Measurements from ENCODE around the gene EFTUD2.
"Not testable (repeated sequence)": the region's sequence is repeated elsewhere in the genome, so short reads cannot be mapped to it uniquely, and the experiment has no call there.

The EFTUD2 gene

GRCh38 chr17:44848961-44849489, 50.2 kb downstream of the EFTUD2 start:
- no peak for DNase-seq (ENCODE audit: low read depth in 2 of 2)

- DNase-seq (ENCODE audit: low read depth in 2 of 2) = no peak
Measured at GRCh38 chr17:44848257-44848795, 50.9 kb downstream of the EFTUD2 start.

- no peak for DNase-seq (ENCODE audit: low read depth in 2 of 2)
Measured at GRCh38 chr17:44847586-44847985, 51.7 kb downstream of the EFTUD2 start, which contains the start of gene HIGD1B. HIGD1B (plus strand) TSS chr17:44847883; CDS start chr17:44848153, 270 bp downstream.

DNA sequence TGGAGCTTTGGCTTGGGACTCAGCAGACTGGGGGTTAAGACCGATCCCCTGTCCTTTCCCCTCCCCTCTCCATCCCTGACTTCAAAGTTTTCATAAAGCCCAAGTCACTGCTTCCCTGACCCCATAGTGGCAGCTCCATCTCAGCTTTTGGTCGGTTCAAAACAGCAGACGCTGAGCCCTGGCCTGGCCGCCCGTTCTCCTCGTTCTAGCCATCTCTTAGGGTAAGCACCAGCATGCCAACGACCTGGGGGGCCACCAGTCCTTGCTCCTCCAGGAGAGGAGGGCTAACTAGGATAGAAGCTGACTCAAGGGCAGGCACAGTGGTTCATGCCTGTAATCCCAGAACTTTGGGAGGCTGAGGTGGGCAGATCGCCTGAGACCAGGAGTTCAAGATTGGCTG, 53.0 kb downstream of the EFTUD2 start:
- no peak for DNase-seq (ENCODE audit: low read depth in 2 of 2)

GRCh38 chr17:44844390-44844830, 54.8 kb downstream of the EFTUD2 start:
- DNase-seq (ENCODE audit: low read depth in 2 of 2) = no peak

GRCh38 chr17:44842748-44843147, 56.5 kb downstream of the EFTUD2 start:
- DNase-seq (ENCODE audit: low read depth in 2 of 2) = no peak

DNA sequence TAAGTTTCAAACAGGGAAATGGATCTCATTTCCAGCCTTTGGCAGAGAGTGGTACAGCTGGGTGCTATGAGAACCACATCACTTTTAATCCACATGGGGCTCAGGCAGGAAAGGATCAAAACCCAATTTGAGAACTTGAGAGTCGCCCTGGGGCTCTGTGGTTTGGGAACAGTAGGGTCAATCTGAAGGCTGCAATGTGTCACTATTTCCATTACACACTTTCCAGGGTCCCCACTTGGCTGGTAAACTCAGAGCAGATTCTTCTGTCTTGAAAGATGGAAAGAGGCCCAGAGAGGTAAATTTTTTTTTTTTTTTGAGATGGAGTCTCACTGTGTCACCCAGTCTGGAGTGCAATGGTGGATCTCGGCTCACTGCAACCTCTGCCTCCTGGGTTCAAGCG, 58.3 kb downstream of the EFTUD2 start:
- no peak for DNase-seq (ENCODE audit: low read depth in 2 of 2)

DNA sequence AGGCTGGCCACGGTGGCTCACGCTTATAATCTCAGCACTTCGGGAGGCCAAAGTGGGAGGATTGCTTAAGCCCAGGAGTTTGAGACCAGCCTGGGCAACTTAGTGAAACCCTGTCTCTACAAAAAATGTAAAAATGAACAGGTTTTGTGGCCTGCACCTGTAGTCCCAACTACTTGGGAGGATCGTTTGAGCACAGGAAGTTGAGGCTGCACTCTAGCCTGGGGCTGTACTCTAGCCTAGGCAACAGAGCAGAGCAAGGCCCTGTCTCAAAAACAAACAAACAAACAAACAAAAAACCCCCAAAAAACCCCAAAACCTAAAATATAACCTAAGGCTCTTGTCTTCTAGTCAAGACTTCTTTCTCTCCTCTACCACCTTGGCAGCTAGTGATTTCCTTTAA, 59.0 kb downstream of the EFTUD2 start:
- DNase-seq (ENCODE audit: low read depth in 2 of 2) = no peak

- DNase-seq (ENCODE audit: low read depth in 2 of 2) = no peak
Measured at GRCh38 chr17:44837196-44837595, 62.0 kb downstream of the EFTUD2 start.

DNA sequence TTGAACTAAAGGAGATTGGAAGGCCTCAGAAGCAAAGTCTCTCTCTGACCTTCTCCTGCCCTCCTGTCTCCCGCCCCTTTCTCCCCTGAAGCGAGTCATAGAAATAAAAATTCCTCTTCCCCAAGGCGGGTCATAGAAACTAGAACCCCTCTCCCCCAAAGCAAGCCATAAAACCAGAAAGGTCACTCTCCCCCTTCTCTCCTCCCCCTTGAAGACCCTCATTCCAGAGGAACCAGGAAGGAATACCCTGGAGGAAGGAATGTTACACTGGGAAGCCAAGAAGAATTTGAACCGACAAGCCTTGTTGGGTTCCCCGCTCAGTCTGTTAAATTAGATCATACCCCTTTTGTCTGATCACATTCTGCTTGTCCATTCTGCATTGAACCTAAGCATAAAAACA, 66.4 kb downstream of the EFTUD2 start:
- DNase-seq (ENCODE audit: low read depth in 2 of 2) = no peak

DNA sequence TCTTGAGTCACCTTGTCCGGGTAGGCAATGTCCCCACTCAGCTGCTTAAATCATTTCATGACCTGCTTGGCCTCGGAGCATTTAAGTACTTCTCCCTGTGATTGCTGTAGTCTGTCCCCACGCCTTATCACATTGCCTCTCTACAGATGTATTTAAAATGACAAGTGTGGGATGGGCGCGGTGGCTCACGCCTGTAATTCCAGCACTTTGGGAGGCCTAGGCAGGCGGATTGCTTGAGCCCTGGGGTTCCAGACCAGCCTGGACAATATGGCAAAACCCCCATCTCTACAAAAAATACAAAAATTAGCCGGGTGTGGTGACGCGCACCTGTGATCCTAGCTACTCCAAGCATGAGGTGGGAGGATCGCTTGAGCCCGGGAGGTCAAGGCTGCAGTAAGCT, 67.9 kb downstream of the EFTUD2 start:
- DNase-seq (ENCODE audit: low read depth in 2 of 2) = no peak

DNA sequence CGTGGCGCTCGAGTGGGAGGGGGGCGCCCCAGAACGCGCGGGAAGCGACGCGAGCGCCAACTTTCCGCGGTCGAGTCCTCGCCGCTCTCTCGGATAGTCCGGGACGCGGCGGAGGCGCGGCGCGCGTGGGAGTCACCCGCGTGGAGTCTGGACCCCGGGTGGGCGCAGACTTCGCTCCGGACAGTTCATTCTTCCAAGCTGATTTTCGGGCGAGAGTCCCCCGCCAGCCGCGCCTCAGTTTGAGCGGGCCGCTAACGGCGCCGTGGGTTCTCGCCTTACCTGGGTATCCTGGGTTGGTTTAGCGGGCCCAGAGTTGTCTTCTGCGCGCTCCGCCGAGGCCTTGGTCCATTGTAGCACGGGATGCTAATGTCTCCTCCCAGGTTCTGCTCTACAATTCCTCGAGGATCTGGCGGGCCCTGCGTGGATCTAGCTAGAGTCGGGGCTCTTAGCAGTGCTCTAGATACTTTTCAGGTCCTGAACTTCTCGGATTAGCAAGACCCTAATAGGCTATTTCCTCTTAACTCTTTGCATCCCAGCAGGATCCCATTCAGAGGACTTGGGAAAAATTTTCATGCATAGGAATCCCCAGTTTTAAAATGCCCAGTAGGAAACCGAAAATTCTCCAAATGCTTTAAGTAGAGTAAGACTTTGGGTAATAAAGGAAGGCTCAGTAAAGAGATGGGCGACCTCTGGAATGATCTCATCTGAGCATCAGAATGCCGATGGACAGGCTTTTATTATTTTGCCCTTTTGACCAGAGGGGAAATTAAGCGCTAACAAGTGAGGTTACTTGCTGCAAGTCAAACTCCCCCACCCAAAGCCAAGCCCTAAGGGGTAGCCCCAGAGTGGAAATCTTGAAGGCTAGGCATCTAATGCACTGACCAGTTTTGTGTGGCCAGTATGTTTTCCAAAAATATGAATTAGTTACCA, 68.6 kb downstream of the EFTUD2 start:
- DNase-seq (ENCODE audit: low read depth in 2 of 2) = no peak

GRCh38 chr17:44829523-44830358, 69.5 kb downstream of the EFTUD2 start, which contains the start of gene GJC1:
GJC1 (minus strand) TSS chr17:44830287; CDS start chr17:44805817, 24,470 bp downstream.
- DNase-seq (ENCODE audit: low read depth in 2 of 2) = no peak

DNA sequence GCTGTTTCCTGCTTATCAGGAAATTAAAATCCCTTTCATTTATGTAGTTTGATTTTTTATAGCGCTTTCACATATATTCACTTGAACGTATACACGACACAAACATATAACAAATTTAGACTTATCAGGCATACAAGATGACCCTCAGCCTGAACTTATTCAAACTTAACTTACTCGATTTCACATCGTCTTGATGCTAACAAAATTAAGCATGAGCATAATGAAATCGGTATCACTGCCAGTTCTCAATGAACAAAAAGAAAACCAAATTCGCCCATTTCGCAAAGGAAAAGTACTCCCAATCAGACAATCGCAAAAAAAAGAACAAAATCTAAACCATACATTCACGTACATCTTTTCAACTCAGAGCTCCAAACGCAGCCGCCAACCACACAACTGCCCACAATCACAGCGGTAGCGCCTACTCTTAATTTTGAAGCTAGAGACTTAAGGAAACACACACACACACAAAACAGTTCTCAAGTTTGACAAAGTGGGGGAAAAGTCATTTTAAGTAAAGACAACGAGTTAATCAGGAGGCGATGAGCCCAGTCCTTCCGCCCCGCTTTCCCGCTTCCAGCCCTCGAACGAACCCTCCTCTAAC, 70.2 kb downstream of the EFTUD2 start:
- no peak for DNase-seq (ENCODE audit: low read depth in 2 of 2)

DNA sequence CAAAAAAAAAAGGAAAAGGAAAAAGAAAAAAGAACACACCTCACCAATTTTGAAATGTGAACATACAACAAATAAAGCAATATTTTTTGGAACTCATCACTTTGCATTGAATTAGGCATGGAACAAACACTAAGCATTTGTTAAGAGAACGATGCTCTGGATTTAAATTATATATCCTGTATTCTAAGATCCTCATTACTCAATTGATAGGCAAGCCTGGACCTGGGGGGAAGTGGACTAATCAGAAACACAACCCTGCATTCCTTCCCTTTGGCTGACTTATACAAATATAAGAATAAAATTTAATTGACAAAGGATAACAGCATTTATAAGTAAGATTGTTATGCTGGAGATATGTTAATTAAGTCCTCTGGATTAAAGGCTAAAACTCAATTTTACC, 71.4 kb downstream of the EFTUD2 start:
- DNase-seq (ENCODE audit: low read depth in 2 of 2) = no peak

GRCh38 chr17:44826123-44826790, 73.0 kb downstream of the EFTUD2 start:
- no peak for DNase-seq (ENCODE audit: low read depth in 2 of 2)

DNA sequence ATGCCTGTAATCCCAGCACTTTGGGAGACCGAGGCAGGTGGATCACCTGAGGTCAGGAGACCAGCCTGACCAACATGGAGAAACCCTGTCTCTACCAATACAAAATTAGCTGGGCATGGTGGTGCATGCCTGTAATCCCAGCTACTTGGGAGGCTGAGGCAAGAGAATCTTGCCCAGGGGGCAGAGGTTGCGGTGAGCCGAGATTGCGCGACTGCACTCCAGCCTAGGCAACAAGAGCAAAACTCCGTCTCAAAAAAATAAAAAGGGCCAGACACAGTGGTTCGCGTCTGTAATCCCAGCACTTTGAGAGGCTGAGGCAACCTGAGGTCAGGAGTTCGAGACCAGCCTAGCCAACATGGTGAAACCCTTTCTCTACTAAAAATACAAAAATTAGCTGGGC, 74.0 kb downstream of the EFTUD2 start:
- not testable (repeated sequence) for DNase-seq (ENCODE audit: low read depth in 2 of 2)

DNA sequence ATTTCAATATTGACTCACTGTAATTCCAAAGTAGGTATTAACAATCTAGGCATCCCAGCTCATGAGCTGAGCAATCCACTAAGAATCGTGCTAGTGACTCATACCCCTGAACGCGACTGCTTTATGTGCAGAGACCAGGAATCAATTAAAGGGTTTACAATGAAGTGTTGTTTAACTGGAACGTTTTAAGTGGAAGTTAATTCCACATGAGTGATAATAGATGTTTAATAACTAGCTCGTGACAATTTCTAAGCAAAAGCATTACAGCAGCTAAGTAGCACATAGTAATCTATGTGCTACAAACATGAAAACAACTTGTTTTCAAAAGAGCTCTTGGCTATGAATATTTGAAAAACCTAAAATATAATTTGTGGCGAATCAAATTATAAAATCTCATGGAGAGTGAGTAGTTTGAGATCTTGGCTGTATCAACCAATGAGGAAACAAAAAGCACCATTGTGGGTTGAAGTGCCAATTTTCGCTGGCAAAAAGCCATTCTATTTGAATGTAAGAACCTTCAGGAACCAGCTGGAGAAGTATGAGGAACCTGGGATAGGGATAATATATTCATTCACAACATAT, 78.5 kb downstream of the EFTUD2 start:
- no peak for DNase-seq (ENCODE audit: low read depth in 2 of 2)

DNA sequence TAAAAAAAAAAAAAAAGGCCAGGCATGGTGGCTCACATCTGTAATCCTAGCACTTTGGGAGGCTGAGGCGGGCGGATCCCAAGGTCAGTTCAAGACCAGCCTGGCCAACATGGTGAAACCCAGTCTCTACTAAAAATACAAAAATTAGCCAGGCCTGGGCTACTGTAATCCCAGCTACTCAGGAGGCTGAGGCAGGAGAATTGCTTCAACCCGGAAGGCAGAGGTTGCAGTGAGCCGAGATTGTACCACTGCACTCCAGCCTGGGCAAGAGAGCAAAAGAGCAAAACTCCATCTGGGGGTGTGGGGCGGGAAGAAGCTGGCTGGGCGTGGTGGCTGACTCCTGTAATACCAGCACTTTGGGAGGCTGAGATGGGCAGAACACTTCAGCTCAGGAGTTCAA, 80.7 kb downstream of the EFTUD2 start:
- DNase-seq (ENCODE audit: low read depth in 2 of 2) = not testable (repeated sequence)

- DNase-seq (ENCODE audit: low read depth in 2 of 2) = no peak
Measured at GRCh38 chr17:44812263-44812662, 87.0 kb downstream of the EFTUD2 start.

All from stimulated activated CD4-positive, alpha-beta T cell treated with anti-CD3 and anti-CD28 coated beads, Interleukin-12 subunit alpha, Interleukin-12 subunit beta, amount 100 ng/mL, for 24 hours (primary cell).